Motor neuron (in vitro differentiated cells): ENCODE measurements around the gene C19orf44. TPM values are rescaled to one million over a fixed set of nuclear protein-coding genes. Genes with fewer than 3 reads are reported as not detected.
"Not testable (repeated sequence)": the region's sequence is repeated elsewhere in the genome, so short reads cannot be mapped to it uniquely, and the experiment has no call there.

Source experiments
- ATAC-seq, 8 experiments: fragments of 200-7000 bp; cut with Tn5 transposase; replicated peaks in 6 of 8; 2 replicates each; pipeline ENCODE4 v1.8.0; 2021; ENCODE audit warnings: mild to moderate bottlenecking in 8 of 8, moderate library complexity in 8 of 8
- H3K27ac ChIP-seq, 2 donors: fragments of 250-450 bp; sonication (Bioruptor Pico); 2 replicates each; pipeline ENCODE4 v1.9.0; 2021; ENCODE audit warnings: antibody characterized with exemption in 2 of 2, mild to moderate bottlenecking in 2 of 2, moderate library complexity in 1 of 2
- H3K4me1 ChIP-seq, 2 donors: fragments of 250-450 bp; sonication (Bioruptor Pico); replicated peaks in 1 of 2; 2 replicates each; pipeline ENCODE4 v1.6.1; 2021; ENCODE audit warnings: antibody characterized with exemption in 2 of 2, mild to moderate bottlenecking in 2 of 2, moderate library complexity in 1 of 2
- H3K4me3 ChIP-seq, 5 donors: fragments of 250-450 bp; sonication (Bioruptor Pico); 2 replicates each; pipeline ENCODE4 v1.9.0; 2021; ENCODE audit warnings: antibody characterized with exemption in 5 of 5, mild to moderate bottlenecking in 5 of 5, moderate library complexity in 4 of 5
- WGBS, 10 experiments: fragments of 450-650 bp; shearing (Covaris generic); methylation state at CpG; one replicate each; pipeline ENCODE4 v1.0.0; 2022; 5-methylcytosine and 5-hydroxymethylcytosine counted together
- in situ Hi-C, 9 experiments: fragments of 400-800 bp; cut with MboI; loops; one replicate each; pipeline ENCODE4 v1.15.0; 2021; ENCODE audit warnings: low sequenced_read_pairs in 9 of 9, low pct_unique_long_range_greater_than_20kb in 2 of 9; ENCODE audit not compliant: unreplicated experiment in 9 of 9
- total RNA-seq, 8 experiments: library from RNA; unstranded; fragments of 300-600 nt; gene quantifications; 2 replicates each; pipeline versions ENCODE4 v1.2.3 to v1.2.4, GENCODE V29; 2022

C19orf44 gene
- total RNA-seq, result 10 to 100 TPM in 1 of 8 experiments, 1 to 10 TPM in 7; 2.7 to 17.2 (median 5.0) TPM

DNA sequence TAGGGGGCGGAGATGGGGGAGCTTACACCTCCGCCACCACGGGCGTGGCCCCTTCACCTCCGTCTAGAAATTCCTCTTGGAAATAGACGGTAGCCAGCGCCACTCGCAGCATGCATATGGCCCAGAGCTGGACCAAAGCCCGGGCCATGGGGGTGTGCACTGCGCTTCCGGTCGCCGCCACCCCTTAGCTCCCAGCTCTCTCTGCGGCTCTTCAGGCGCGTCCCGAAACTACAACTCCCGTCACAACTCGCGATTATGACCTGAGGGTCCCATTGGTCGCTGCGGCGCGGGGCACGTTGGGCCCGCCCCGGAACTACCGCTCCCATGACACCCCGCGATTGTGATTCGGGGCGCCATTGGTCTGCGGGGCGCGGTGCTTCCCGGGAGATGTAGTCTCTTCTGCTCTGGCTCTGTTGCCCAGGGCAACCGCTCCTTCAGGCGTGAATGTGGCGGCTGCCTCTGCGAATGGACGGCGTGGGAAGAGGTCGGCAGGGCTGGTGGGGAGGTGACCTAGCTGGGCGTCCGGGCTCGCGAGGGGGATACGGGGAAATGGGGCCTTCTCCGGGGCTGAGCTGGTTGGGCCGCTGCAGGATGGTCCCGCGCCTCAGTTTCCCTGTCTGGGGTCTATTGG, at the start of gene C19orf44, which contains the start of gene CALR3:
TSS of gene C19orf44 (plus strand) at position 413 of the 631 bp plus-strand sequence. CDS start 4,399 bp downstream, outside the sequence.
TSS of gene CALR3 (minus strand) at position 186 of the 631 bp plus-strand sequence. CDS start at position 148, 38 bp downstream.
- peak within 1 kb of the TSS; percentile 47 to 75 (median 53) for H3K4me3 ChIP-seq
- in situ Hi-C loops, result no loop called here
- ATAC-seq, result peak; percentile 95 to 99 (median 98)
- peaks cover 6 to 11% of the 10 kb centered on the region in 2 donors for H3K4me1 ChIP-seq
- peak within 1 kb of the TSS; percentile 37 to 67 for H3K27ac ChIP-seq
- 0 to 15% (median 0%) methylated on average over 1 to 18 of the region's 52 CpGs; no CpG with 5 or more reads in 3 of the 10 experiments for WGBS, 10 experiments

DNA sequence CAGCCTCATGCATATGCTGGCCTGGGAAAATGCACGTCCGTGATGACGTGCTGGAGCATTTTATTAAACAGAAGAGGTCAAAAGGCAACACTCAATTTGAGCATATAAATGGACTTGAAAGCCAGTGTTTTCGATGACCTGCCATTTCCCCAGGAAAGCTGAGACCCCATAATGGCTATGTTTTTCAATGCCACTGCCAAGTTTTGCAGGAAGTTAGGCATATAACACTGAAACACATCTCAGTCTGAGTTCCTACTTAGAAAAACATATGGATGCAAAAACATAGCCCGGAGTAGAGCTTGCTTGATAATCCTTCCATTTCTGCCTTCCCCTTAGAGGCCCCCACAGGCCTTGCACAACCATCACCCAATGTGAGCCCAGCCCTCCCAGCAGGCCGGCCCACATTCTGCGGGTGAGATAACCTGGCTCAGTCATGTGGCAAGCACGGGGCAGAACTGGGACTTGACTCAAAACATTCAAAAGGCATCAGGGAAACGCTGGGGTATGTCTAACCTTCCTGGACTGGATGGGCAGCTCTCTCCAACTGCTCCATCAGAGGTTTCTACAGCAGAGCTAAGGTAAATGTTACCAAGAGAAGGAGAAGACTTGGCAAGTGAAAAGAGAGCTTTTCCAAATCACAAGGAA, 49.3 kb upstream of the C19orf44 start:
- H3K4me1 ChIP-seq, result peaks cover 31% of the 10 kb centered on the region in 2 donors
- H3K4me3 ChIP-seq, result no peak overlapping the region
- in situ Hi-C loops, result no loop called here
- no peak overlapping the region for H3K27ac ChIP-seq
- 6 to 100% (median 58%) methylated on average over 1 to 7 of the region's 9 CpGs; no CpG with 5 or more reads in 2 of the 10 experiments for WGBS, 10 experiments
- peak; percentile 67 to 99 (median 86) for ATAC-seq

DNA sequence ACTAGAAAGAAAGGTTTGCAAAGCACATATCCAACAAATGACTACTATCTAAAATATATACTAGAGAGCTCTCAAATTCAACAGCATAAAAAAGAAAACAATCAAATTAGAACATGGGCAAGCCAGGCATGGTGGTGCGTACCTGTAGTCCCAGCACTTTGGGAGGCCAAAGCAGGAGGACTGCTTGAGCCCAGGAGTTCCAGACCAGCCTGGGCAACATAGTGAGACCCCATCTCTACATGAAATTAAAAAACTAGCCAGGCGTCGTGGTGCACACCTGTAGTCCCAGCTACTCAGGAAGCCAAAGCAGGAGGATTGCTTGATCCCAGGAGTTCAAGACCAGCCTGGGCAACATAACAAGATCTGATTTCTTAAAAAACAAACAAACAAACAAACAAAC, 47.3 kb upstream of the C19orf44 start:
- H3K27ac ChIP-seq, H3K4me3 ChIP-seq, ATAC-seq, in situ Hi-C loops: not testable (repeated sequence)
- H3K4me1 ChIP-seq, result peaks cover 25 to 28% of the 10 kb centered on the region in 2 donors
- WGBS, 10 experiments, result 67 to 100% (median 100%) methylated on average over 1 to 3 of the region's 3 CpGs; no CpG with 5 or more reads in 1 of the 10 experiments

DNA sequence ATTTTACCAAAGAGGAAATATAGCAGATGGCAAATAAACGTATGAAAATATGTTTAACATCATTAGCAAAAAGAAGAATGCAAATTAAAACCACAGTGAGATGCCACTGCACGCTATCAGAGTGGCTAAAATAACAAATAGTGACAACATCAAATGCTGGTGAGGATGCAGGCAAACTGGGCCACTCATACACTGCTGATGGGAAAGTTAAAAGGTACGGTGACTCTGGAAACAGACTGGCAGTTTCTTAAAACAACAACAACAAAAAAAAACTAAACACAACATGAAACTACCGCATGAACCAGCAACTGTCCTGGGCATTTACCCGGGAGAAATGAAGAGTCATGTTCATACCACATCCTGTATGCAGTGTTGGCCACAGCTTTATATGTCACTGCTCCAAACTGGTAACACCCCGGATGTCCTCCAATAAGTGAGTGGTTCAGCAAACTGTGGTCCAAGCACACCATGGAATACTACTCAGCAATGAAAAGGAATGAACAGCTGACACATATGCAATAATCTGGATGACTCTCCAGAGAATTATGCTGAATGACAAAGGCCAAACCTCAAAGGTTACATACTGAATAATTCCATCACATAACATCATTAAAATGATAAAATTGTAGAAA, 46.7 kb upstream of the C19orf44 start:
- H3K27ac ChIP-seq, result no peak overlapping the region
- H3K4me1 ChIP-seq, result peaks cover 31 to 33% of the 10 kb centered on the region in 2 donors
- no peak for ATAC-seq
- 50 to 97% (median 89%) methylated on average over 2 to 6 of the region's 6 CpGs for WGBS, 10 experiments
- in situ Hi-C loops, result no loop called here
- H3K4me3 ChIP-seq, result no peak overlapping the region

DNA sequence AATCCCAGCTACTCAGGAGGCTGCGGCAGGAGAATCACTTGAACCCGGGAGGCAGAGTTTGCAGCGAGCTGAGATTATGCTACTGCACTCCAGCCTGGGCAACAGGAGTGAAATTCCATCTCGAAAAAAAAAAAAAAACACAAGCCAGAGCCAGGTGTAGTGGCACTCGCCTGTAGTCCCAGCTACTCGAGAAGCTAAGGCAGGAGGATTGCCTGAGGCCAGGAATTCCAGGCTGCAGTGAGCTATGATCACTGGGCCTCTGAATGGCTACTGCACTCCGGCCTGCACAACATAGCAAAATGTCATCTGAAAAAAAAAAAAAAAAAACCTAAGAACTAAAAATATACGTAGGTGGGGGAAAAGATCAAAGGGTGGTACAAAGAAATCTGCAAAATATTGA, 43.9 kb upstream of the C19orf44 start:
- Histone ChIP-seq H3K4me3 (no peak overlapping the region), H3K4me1 (peaks cover 22 to 25% of the 10 kb centered on the region in 2 donors), H3K27ac (no peak overlapping the region)
- ATAC-seq, result peak in 1 of 8 experiments; percentile 75
- WGBS, 10 experiments, result 33 to 100% (median 92%) methylated on average over 1 to 7 of the region's 8 CpGs
- in situ Hi-C loops, result no loop called here

DNA sequence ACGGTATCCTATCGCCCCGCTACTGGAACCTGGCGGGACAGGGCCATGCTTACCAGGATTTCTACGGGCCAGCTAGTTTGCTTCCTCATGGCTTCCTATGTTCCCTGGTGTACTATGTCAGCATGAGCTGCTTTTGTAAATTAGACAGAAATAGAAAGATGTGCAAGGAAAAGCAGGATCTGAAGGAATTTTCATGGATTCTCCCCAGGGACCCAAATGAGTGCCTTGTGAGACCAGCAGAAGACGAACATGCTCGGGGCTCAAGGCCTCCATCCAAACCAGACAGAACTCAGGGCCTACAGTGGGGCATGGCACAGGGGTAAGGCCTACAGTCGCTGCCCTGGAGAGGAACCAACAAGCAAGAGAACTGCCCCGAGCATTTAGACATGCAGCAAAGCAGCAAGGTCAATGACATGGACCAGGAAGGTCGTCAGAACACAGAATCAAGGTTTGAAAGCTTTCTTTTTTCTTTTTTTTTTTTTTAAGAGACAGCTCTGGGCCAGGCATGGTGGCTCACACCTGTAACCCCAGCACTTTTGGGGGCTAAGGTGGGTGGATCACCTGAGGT, 41.8 kb upstream of the C19orf44 start:
- ATAC-seq, result peak in 5 of 8 experiments; percentile 20 to 40 (median 24)
- peaks cover 37 to 45% of the 10 kb centered on the region in 2 donors for H3K4me1 ChIP-seq

DNA sequence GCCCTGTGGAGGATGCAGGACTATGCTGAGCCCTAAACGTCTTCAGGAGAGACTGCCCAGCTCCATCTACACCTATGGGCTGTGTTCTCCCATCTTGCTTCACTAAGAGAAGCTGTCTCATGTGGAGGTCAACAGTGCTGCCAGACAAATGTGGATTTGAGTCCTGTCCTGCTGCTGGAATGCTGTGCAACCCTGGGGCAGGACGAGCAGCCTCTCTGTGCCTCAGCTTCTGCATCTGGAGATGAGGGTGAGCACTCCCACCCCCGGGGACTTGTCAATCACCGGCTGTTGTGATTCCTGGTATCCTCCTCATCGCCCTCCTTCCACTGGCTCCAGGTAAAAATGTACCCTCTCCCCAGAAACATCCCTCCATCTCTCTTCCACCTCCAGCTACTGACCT, 40.7 kb upstream of the C19orf44 start:
- no peak overlapping the region for H3K4me3 ChIP-seq
- ATAC-seq, result no peak
- H3K27ac ChIP-seq, result no peak overlapping the region
- in situ Hi-C loops, result no loop called here
- 80 to 100% (median 93%) methylated on average over 1 to 3 of the region's 5 CpGs; no CpG with 5 or more reads in 5 of the 10 experiments for WGBS, 10 experiments
- H3K4me1 ChIP-seq, result peaks cover 39 to 46% of the 10 kb centered on the region in 2 donors

More for the DNA sequence above, 41.8 kb upstream of the C19orf44 start:
- Histone ChIP-seq H3K4me3 (no peak overlapping the region), H3K27ac (peak overlapping the region; percentile 38 to 64)
- in situ Hi-C loops, result no loop called here
- WGBS, 10 experiments, result 60 to 88% (median 73%) methylated on average over 1 to 9 of the region's 10 CpGs; no CpG with 5 or more reads in 3 of the 10 experiments

DNA sequence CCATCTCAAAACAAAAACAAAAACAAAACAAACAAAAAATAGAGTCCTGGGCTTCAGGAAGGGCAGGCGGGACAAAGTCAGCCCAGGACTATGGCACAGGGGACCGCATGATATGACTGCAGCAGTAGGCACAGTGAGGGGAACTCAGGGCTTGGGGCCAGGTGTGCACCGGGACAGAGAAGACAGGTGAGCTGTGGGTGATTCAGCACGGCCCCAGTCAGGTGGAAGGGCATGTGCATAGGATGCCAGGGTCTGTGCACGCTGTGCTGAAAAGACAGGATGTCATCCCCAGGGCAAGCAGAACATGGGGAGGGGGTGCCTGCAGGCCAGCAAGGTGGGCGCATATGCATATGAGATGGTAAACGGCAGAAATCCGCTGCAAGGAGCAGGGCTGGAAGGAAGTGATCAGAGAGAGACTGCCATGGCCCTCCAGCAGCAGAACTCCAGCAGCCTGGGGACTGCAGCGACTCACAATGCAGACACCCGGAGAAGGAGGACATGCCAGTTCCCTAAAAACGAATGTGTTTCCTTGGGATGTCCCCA, 39.5 kb upstream of the C19orf44 start:
- peak in 1 of 8 experiments; percentile 7 for ATAC-seq
- Histone ChIP-seq H3K4me3 (no peak overlapping the region), H3K27ac (peak overlapping the region; percentile 59 to 65), H3K4me1 (peaks cover 39 to 46% of the 10 kb centered on the region in 2 donors)
- in situ Hi-C loops, result no loop called here
- 47 to 100% (median 78%) methylated on average over 1 to 6 of the region's 11 CpGs; no CpG with 5 or more reads in 3 of the 10 experiments for WGBS, 10 experiments

DNA sequence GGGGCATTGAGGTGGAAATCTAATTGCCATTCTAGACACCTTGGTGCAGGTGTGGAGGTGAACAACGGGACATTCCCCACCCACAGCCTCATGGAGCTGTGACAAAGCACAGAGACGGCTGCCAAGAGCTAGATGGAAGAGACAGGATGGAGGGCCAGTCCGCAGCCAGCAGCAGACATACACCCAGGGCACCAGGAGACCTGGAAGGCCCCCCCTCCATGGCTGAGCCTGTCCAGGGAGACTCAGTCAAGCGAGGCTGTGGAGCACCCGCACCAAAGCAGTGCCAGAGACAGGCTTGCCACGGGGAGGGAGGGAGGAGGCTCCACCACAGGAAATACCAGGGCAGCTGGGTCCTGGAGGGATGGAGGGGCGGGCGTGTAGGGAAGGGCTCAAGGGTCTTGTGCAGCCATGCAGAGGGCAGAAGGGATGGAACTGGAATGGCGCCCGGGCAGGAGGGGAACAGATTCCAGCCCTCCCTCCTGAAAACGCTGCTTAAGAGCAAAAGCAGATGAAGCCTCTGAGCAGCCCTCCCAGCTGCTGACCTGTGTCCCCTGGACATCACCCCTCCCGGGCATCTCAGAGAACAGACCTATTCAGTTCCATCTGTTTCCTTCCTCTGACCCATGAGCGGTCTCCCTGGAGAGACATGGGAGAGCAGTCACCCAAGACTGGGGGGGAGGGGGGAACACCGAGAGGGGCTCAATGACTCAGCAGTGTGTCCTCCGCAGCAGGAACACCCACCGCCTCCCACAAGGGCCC, 38.8 kb upstream of the C19orf44 start:
- peaks cover 39 to 46% of the 10 kb centered on the region in 2 donors for H3K4me1 ChIP-seq
- peak; percentile 5 to 57 (median 49) for ATAC-seq
- 47 to 100% methylated on average over 1 to 3 of the region's 16 CpGs; no CpG with 5 or more reads in 8 of the 10 experiments for WGBS, 10 experiments
- no peak overlapping the region for H3K4me3 ChIP-seq
- H3K27ac ChIP-seq, result peak overlapping the region; percentile 59 to 65
- in situ Hi-C loops, result no loop called here

DNA sequence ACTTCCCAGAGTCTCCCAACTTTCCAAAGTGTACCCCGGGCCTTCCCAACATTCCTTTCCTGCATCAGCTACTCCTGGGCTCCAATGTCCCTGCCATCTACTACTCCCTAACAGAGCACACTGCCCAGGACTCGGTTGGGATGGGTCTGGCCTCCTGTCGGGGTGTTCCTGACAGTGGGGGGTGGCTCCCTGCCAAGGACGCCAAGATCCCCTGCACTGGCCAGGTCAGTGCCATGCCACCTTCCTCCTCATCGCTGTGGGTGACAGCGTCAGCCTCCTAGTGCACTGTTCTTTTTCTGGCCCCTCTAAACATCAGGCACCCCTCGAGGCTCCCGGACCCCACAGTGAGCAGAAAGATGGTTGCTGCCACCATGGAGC, 38.3 kb upstream of the C19orf44 start:
- in situ Hi-C loops, result no loop called here
- WGBS, 10 experiments, result 0% methylated on average over 2 of the region's 8 CpGs; no CpG with 5 or more reads in 9 of the 10 experiments
- Histone ChIP-seq H3K27ac (peak overlapping the region in 1 of 2 donors; percentile 59), H3K4me3 (no peak overlapping the region), H3K4me1 (peaks cover 39 to 46% of the 10 kb centered on the region in 2 donors)
- ATAC-seq, result peak in 3 of 8 experiments; percentile 4 to 25 (median 7)

DNA sequence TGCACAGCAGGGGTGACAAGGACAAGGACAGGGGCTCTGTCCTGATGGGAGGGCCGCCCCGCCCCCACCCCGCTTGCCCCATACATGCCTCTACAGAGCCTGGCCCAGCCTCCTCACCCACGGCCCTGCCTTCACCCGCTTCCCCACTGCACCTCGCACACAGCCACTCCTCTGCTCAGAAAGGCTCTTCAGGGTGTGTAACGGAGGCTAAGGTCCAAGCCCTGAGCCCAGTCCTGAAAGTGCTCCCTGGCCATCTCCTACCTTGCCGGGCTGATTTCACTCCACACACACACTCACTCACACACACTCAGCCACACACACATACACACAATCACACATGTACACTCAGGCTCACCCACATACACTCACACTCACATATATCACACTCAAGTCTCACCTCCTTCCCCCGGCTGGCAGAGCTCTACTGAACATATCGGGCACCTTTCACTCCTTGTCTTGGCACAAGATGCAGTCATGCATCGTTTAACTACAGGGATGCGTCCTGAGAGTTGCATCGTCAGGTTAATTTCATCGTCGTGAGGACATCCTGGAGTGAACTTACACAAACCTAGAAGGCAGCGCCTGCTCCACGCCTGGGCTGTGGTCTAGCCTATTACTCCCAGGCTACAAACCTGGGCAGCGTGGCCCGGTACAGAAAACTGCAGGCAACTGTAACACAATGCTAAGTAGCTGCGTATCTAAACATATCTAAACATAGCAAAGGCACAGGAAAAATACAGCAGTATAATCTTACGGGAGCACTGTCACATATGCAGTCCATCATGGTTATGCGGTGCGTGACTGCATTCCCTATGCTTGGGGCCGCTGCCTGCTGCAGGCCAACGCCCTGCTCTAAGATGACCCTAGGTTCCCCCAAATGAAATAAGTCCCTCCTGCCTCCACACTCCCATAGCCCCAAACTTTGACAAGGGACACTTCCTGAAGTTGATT, 37.5 kb upstream of the C19orf44 start:
- Histone ChIP-seq H3K4me1 (peaks cover 35 to 41% of the 10 kb centered on the region in 2 donors), H3K27ac (peak overlapping the region in 1 of 2 donors; percentile 59), H3K4me3 (no peak overlapping the region)
- ATAC-seq, result peak in 5 of 8 experiments; percentile 3 to 77 (median 42)
- WGBS, 10 experiments, result 27 to 100% (median 80%) methylated on average over 2 to 9 of the region's 25 CpGs; no CpG with 5 or more reads in 2 of the 10 experiments
- in situ Hi-C loops, result no loop called here
